ENCODE measurements around the gene NLGN1.

The NLGN1 gene

GRCh38 chr3:174049472-174049871, 651.9 kb downstream of the NLGN1 start:
- ChIA-PET POLR2A (interaction anchor here (0.7 kb wide), 1 partner anchor 341 kb away, joined by 4 read pairs; no protein-coding TSS in a partner anchor), CTCF (no interaction called here)
- Histone ChIP-seq H3K27ac (ENCODE audit: insufficient read depth in 1 of 2, low read depth in 1 of 2, low read length in 2 of 2, poor library complexity in 1 of 2, severe bottlenecking in 2 of 2) (no peak overlapping the region), H3K4me1 (ENCODE audit: control extremely low read depth in 1 of 4, control insufficient read depth in 4 of 4, insufficient read depth in 4 of 4, low read length in 3 of 4) (no peaks in the 10 kb centered on the region), H3K9me3 (ENCODE audit: control extremely low read depth in 1 of 5, control insufficient read depth in 4 of 5, insufficient read depth in 2 of 5, low read depth in 1 of 5, low read length in 4 of 5) (peaks cover 0 to 4% (median 0%) of the 10 kb centered on the region in 5 experiments), H3K27me3 (replicated peaks in 2 of 5; ENCODE audit: control insufficient read depth in 4 of 5, insufficient read depth in 5 of 5, low read length in 4 of 5) (no peaks in the 10 kb centered on the region), H3K36me3 (ENCODE audit: control insufficient read depth in 4 of 4, insufficient read depth in 4 of 4, low read length in 3 of 4) (no peaks in the 10 kb centered on the region), H3K4me3 (ENCODE audit: control insufficient read depth in 1 of 7, extremely low read depth in 1 of 7, insufficient read depth in 4 of 7, low read depth in 2 of 7, low read length in 6 of 7) (no peak overlapping the region)
- WGBS (ENCODE audit: insufficient coverage), result 100% methylated on average over 3 of the region's 3 CpGs
- no peak for DNase-seq

- no peak overlapping the region for H3K4me3 ChIP-seq (ENCODE audit: control insufficient read depth in 1 of 7, extremely low read depth in 1 of 7, insufficient read depth in 4 of 7, low read depth in 2 of 7, low read length in 6 of 7)
- ChIA-PET POLR2A (no interaction called here), CTCF (no interaction called here)
- DNase-seq, result no peak
- H3K9me3 ChIP-seq (ENCODE audit: control extremely low read depth in 1 of 5, control insufficient read depth in 4 of 5, insufficient read depth in 2 of 5, low read depth in 1 of 5, low read length in 4 of 5), result no peaks in the 10 kb centered on the region
- 99% methylated on average over 5 of the region's 5 CpGs for WGBS (ENCODE audit: insufficient coverage)
- no peak overlapping the region for H3K27ac ChIP-seq (ENCODE audit: insufficient read depth in 1 of 2, low read depth in 1 of 2, low read length in 2 of 2, poor library complexity in 1 of 2, severe bottlenecking in 2 of 2)
- no peaks in the 10 kb centered on the region for H3K4me1 ChIP-seq (ENCODE audit: control extremely low read depth in 1 of 4, control insufficient read depth in 4 of 4, insufficient read depth in 4 of 4, low read length in 3 of 4)
- no peaks in the 10 kb centered on the region for H3K36me3 ChIP-seq (ENCODE audit: control insufficient read depth in 4 of 4, insufficient read depth in 4 of 4, low read length in 3 of 4)
- no peaks in the 10 kb centered on the region for H3K27me3 ChIP-seq (replicated peaks in 2 of 5; ENCODE audit: control insufficient read depth in 4 of 5, insufficient read depth in 5 of 5, low read length in 4 of 5)
These were observed 653.6 kb downstream of the NLGN1 start for GRCh38 chr3:174051191-174051590.

- ChIA-PET CTCF (no interaction called here), POLR2A (no interaction called here)
- no peak for DNase-seq
- no peak overlapping the region for H3K27ac ChIP-seq (ENCODE audit: insufficient read depth in 1 of 2, low read depth in 1 of 2, low read length in 2 of 2, poor library complexity in 1 of 2, severe bottlenecking in 2 of 2)
- peaks cover 0 to 7% (median 2%) of the 10 kb centered on the region in 5 experiments for H3K9me3 ChIP-seq (ENCODE audit: control extremely low read depth in 1 of 5, control insufficient read depth in 4 of 5, insufficient read depth in 2 of 5, low read depth in 1 of 5, low read length in 4 of 5)
- 100% methylated on average over 2 of the region's 4 CpGs for WGBS (ENCODE audit: insufficient coverage)
- no peaks in the 10 kb centered on the region for H3K36me3 ChIP-seq (ENCODE audit: control insufficient read depth in 4 of 4, insufficient read depth in 4 of 4, low read length in 3 of 4)
- no peaks in the 10 kb centered on the region for H3K27me3 ChIP-seq (replicated peaks in 2 of 5; ENCODE audit: control insufficient read depth in 4 of 5, insufficient read depth in 5 of 5, low read length in 4 of 5)
- no peaks in the 10 kb centered on the region for H3K4me1 ChIP-seq (ENCODE audit: control extremely low read depth in 1 of 4, control insufficient read depth in 4 of 4, insufficient read depth in 4 of 4, low read length in 3 of 4)
- H3K4me3 ChIP-seq (ENCODE audit: control insufficient read depth in 1 of 7, extremely low read depth in 1 of 7, insufficient read depth in 4 of 7, low read depth in 2 of 7, low read length in 6 of 7), result no peak overlapping the region
These were observed 661.3 kb downstream of the NLGN1 start for GRCh38 chr3:174058804-174059203.

GRCh38 chr3:174060431-174060830, 662.9 kb downstream of the NLGN1 start:
- no peaks in the 10 kb centered on the region for H3K27me3 ChIP-seq (replicated peaks in 2 of 5; ENCODE audit: control insufficient read depth in 4 of 5, insufficient read depth in 5 of 5, low read length in 4 of 5)
- no peak overlapping the region for H3K27ac ChIP-seq (ENCODE audit: insufficient read depth in 1 of 2, low read depth in 1 of 2, low read length in 2 of 2, poor library complexity in 1 of 2, severe bottlenecking in 2 of 2)
- ChIA-PET CTCF (interaction anchor here (0.5 to 0.6 kb wide), 2 partner anchors 457 to 916 kb away, joined by 3 read pairs; no protein-coding TSS in a partner anchor), POLR2A (no interaction called here)
- no peak for DNase-seq
- no peak overlapping the region for H3K4me3 ChIP-seq (ENCODE audit: control insufficient read depth in 1 of 7, extremely low read depth in 1 of 7, insufficient read depth in 4 of 7, low read depth in 2 of 7, low read length in 6 of 7)
- H3K4me1 ChIP-seq (ENCODE audit: control extremely low read depth in 1 of 4, control insufficient read depth in 4 of 4, insufficient read depth in 4 of 4, low read length in 3 of 4), result no peaks in the 10 kb centered on the region
- H3K36me3 ChIP-seq (ENCODE audit: control insufficient read depth in 4 of 4, insufficient read depth in 4 of 4, low read length in 3 of 4), result no peaks in the 10 kb centered on the region
- no CpG with 5 or more reads among the region's 2 CpGs for WGBS (ENCODE audit: insufficient coverage)
- H3K9me3 ChIP-seq (ENCODE audit: control extremely low read depth in 1 of 5, control insufficient read depth in 4 of 5, insufficient read depth in 2 of 5, low read depth in 1 of 5, low read length in 4 of 5), result peaks cover 0 to 7% (median 2%) of the 10 kb centered on the region in 5 experiments

- no peaks in the 10 kb centered on the region for H3K36me3 ChIP-seq (ENCODE audit: control insufficient read depth in 4 of 4, insufficient read depth in 4 of 4, low read length in 3 of 4)
- ChIA-PET CTCF (interaction anchor here (0.6 to 1.0 kb wide), 2 partner anchors 10 to 456 kb away, joined by 3 read pairs; no protein-coding TSS in a partner anchor), POLR2A (no interaction called here)
- H3K9me3 ChIP-seq (ENCODE audit: control extremely low read depth in 1 of 5, control insufficient read depth in 4 of 5, insufficient read depth in 2 of 5, low read depth in 1 of 5, low read length in 4 of 5), result peaks cover 0 to 10% (median 2%) of the 10 kb centered on the region in 5 experiments
- H3K4me1 ChIP-seq (ENCODE audit: control extremely low read depth in 1 of 4, control insufficient read depth in 4 of 4, insufficient read depth in 4 of 4, low read length in 3 of 4), result no peaks in the 10 kb centered on the region
- H3K4me3 ChIP-seq (ENCODE audit: control insufficient read depth in 1 of 7, extremely low read depth in 1 of 7, insufficient read depth in 4 of 7, low read depth in 2 of 7, low read length in 6 of 7), result no peak overlapping the region
- no peak for DNase-seq
- H3K27ac ChIP-seq (ENCODE audit: insufficient read depth in 1 of 2, low read depth in 1 of 2, low read length in 2 of 2, poor library complexity in 1 of 2, severe bottlenecking in 2 of 2), result no peak overlapping the region
- no peaks in the 10 kb centered on the region for H3K27me3 ChIP-seq (replicated peaks in 2 of 5; ENCODE audit: control insufficient read depth in 4 of 5, insufficient read depth in 5 of 5, low read length in 4 of 5)
These were observed 663.6 kb downstream of the NLGN1 start for GRCh38 chr3:174061162-174061561.

- Histone ChIP-seq H3K9me3 (ENCODE audit: control extremely low read depth in 1 of 5, control insufficient read depth in 4 of 5, insufficient read depth in 2 of 5, low read depth in 1 of 5, low read length in 4 of 5) (peaks cover 0 to 10% (median 2%) of the 10 kb centered on the region in 5 experiments), H3K4me1 (ENCODE audit: control extremely low read depth in 1 of 4, control insufficient read depth in 4 of 4, insufficient read depth in 4 of 4, low read length in 3 of 4) (no peaks in the 10 kb centered on the region), H3K4me3 (ENCODE audit: control insufficient read depth in 1 of 7, extremely low read depth in 1 of 7, insufficient read depth in 4 of 7, low read depth in 2 of 7, low read length in 6 of 7) (no peak overlapping the region), H3K36me3 (ENCODE audit: control insufficient read depth in 4 of 4, insufficient read depth in 4 of 4, low read length in 3 of 4) (no peaks in the 10 kb centered on the region), H3K27ac (ENCODE audit: insufficient read depth in 1 of 2, low read depth in 1 of 2, low read length in 2 of 2, poor library complexity in 1 of 2, severe bottlenecking in 2 of 2) (no peak overlapping the region), H3K27me3 (replicated peaks in 2 of 5; ENCODE audit: control insufficient read depth in 4 of 5, insufficient read depth in 5 of 5, low read length in 4 of 5) (no peaks in the 10 kb centered on the region)
- WGBS (ENCODE audit: insufficient coverage), result no CpG with 5 or more reads among the region's 1 CpG
- ChIA-PET POLR2A (no interaction called here), CTCF (interaction anchor here (1.0 kb wide), 1 partner anchor 10 kb away, joined by 3 read pairs; no protein-coding TSS in a partner anchor)
- no peak for DNase-seq
These were observed 664.2 kb downstream of the NLGN1 start for GRCh38 chr3:174061731-174062130.

- no CpG with 5 or more reads among the region's 1 CpG for WGBS (ENCODE audit: insufficient coverage)
- H3K27ac ChIP-seq (ENCODE audit: insufficient read depth in 1 of 2, low read depth in 1 of 2, low read length in 2 of 2, poor library complexity in 1 of 2, severe bottlenecking in 2 of 2), result no peak overlapping the region
- peaks cover 0 to 10% (median 2%) of the 10 kb centered on the region in 5 experiments for H3K9me3 ChIP-seq (ENCODE audit: control extremely low read depth in 1 of 5, control insufficient read depth in 4 of 5, insufficient read depth in 2 of 5, low read depth in 1 of 5, low read length in 4 of 5)
- ChIA-PET CTCF (no interaction called here), POLR2A (no interaction called here)
- no peaks in the 10 kb centered on the region for H3K36me3 ChIP-seq (ENCODE audit: control insufficient read depth in 4 of 4, insufficient read depth in 4 of 4, low read length in 3 of 4)
- no peaks in the 10 kb centered on the region for H3K27me3 ChIP-seq (replicated peaks in 2 of 5; ENCODE audit: control insufficient read depth in 4 of 5, insufficient read depth in 5 of 5, low read length in 4 of 5)
- DNase-seq, result peak in 1 of 3 donors; percentile 13
- H3K4me3 ChIP-seq (ENCODE audit: control insufficient read depth in 1 of 7, extremely low read depth in 1 of 7, insufficient read depth in 4 of 7, low read depth in 2 of 7, low read length in 6 of 7), result no peak overlapping the region
- H3K4me1 ChIP-seq (ENCODE audit: control extremely low read depth in 1 of 4, control insufficient read depth in 4 of 4, insufficient read depth in 4 of 4, low read length in 3 of 4), result no peaks in the 10 kb centered on the region
These were observed 665.4 kb downstream of the NLGN1 start for GRCh38 chr3:174062923-174063322.

Measured in common myeloid progenitor, CD34-positive (primary cell).